Measurements from ENCODE around the gene PERM1.

PERM1 gene

DNA sequence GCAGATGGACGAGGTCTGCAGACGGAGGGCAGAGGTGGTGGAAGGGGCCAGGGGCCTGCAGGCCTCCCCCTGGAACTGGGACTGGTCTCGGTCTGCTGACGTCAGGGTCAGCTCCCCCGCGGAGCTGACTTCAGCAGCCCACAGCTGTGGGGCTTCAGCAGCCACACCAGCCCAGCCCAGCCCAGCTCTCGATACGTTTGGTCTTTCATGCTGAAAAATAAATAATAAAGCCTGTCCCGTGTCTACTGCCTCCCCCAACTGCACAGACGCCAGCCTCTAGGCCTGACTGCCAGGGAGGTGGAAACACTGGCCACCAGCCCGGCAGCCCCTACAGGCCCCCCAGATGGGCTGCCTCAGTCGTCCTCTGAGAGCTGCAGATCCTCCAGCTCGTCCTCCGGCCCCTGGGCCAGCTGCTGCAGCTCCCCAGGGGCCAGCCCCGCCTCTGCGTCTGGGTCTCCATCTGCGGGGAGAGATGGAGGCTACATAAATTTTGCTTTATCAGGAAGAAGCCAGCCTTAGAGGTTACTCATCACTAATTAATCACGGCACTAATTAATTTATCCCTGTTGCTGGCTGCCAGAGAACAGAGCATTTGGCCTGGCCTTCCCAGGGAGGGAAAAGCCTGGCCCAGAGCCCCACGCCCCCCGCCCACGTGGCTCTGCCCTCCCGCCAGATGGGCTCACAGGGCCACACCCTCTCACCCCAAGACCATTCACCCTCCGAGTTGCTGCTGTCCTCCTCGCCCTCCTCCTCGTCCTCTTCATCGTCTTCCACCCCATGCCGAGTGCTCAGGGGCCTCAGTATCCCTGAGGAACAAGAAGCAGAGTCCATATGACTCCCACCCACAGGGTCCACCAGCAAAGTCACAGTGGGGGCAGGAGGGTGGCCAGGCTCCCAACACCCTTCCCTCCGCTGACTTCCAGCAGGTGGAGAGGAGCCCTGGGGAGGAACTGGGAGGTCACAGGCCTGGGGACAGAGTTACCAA, 37.3 kb downstream of the PERM1 start:
- Histone ChIP-seq H3F3A (ENCODE audit: low read depth) (no peaks in the 10 kb centered on the region), H3K27me3 (ENCODE audit: insufficient read depth, low read length, poor library complexity, severe bottlenecking) (peaks cover 15% of the 10 kb centered on the region), H3K9me2 (replicated peaks; ENCODE audit: low read depth, low read length) (no peaks in the 10 kb centered on the region), H2AFZ (ENCODE audit: low read length) (no peak overlapping the region), H3K9ac (ENCODE audit: low read depth, low read length, poor library complexity, severe bottlenecking) (no peak overlapping the region), H3K36me3 (ENCODE audit: insufficient read depth, low read length) (peaks cover 3% of the 10 kb centered on the region; the same call in 1 of the 2 replicates), H3K4me1 (ENCODE audit: insufficient read depth, low read length, poor library complexity, severe bottlenecking) (peaks cover 17% of the 10 kb centered on the region), H3K4me3 (ENCODE audit: low read length, poor library complexity, severe bottlenecking) (no peak overlapping the region), H4K20me1 (ENCODE audit: insufficient read depth, low read length, poor library complexity, severe bottlenecking) (no peaks in the 10 kb centered on the region), H3K9me3 (ENCODE audit: insufficient read depth, low read depth, low read length) (no peaks in the 10 kb centered on the region), H3K79me2 (ENCODE audit: insufficient read depth, low read length) (no peaks in the 10 kb centered on the region), H3K4me2 (ENCODE audit: low read depth, low read length, poor library complexity, severe bottlenecking) (no peak overlapping the region)
- no peak for TF ChIP-seq EZH2phosphoT487 (IDR thresholded peaks at IDR 0.05; ENCODE audit: borderline replicate concordance)
- TF ChIP-seq, protein P1, sequence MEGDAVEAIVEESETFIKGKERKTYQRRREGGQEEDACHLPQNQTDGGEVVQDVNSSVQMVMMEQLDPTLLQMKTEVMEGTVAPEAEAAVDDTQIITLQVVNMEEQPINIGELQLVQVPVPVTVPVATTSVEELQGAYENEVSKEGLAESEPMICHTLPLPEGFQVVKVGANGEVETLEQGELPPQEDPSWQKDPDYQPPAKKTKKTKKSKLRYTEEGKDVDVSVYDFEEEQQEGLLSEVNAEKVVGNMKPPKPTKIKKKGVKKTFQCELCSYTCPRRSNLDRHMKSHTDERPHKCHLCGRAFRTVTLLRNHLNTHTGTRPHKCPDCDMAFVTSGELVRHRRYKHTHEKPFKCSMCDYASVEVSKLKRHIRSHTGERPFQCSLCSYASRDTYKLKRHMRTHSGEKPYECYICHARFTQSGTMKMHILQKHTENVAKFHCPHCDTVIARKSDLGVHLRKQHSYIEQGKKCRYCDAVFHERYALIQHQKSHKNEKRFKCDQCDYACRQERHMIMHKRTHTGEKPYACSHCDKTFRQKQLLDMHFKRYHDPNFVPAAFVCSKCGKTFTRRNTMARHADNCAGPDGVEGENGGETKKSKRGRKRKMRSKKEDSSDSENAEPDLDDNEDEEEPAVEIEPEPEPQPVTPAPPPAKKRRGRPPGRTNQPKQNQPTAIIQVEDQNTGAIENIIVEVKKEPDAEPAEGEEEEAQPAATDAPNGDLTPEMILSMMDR (conservative IDR thresholded peaks at IDR 0.05; ENCODE audit: low read length): no peak

DNA sequence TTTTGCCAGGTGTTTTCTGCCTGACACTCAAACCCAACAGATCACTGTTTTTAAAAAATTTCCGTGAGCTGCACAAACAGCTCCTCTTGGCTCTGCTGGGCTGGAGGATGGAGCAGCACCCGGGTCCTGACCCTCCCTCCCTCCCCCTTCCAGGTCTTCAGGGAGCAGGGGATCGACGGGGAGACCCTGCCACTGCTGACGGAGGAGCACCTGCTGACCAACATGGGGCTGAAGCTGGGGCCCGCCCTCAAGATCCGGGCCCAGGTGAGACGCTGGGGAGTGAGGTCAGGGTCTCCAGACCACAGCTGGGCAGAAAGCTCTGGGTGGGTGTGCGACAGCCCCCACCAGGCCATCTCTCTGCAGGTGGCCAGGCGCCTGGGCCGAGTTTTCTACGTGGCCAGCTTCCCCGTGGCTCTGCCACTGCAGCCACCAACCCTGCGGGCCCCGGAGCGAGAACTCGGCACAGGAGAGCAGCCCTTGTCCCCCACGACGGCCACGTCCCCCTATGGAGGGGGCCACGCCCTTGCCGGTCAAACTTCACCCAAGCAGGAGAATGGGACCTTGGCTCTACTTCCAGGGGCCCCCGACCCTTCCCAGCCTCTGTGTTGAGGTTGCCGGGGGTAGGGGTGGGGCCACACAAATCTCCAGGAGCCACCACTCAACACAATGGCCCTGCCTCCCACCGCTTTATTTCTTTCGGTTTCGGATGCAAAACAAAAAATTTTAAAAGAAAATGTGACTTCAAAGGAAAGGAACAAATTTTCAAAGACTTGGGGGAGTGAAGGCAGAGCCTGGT, 38.1 kb downstream of the PERM1 start:
- Histone ChIP-seq H3K27me3 (ENCODE audit: insufficient read depth, low read length, poor library complexity, severe bottlenecking) (peaks cover 15% of the 10 kb centered on the region), H3K9me2 (replicated peaks; ENCODE audit: low read depth, low read length) (no peaks in the 10 kb centered on the region), H3K4me1 (ENCODE audit: insufficient read depth, low read length, poor library complexity, severe bottlenecking) (peaks cover 20% of the 10 kb centered on the region), H2AFZ (ENCODE audit: low read length) (no peak overlapping the region), H4K20me1 (ENCODE audit: insufficient read depth, low read length, poor library complexity, severe bottlenecking) (no peaks in the 10 kb centered on the region), H3K4me2 (ENCODE audit: low read depth, low read length, poor library complexity, severe bottlenecking) (no peak overlapping the region), H3K4me3 (ENCODE audit: low read length, poor library complexity, severe bottlenecking) (no peak overlapping the region), H3K36me3 (ENCODE audit: insufficient read depth, low read length) (peaks cover 3% of the 10 kb centered on the region; the same call in 1 of the 2 replicates), H3K9ac (ENCODE audit: low read depth, low read length, poor library complexity, severe bottlenecking) (no peak overlapping the region), H3F3A (ENCODE audit: low read depth) (no peaks in the 10 kb centered on the region), H3K9me3 (ENCODE audit: insufficient read depth, low read depth, low read length) (no peaks in the 10 kb centered on the region), H3K79me2 (ENCODE audit: insufficient read depth, low read length) (no peaks in the 10 kb centered on the region)
- TF ChIP-seq, protein P1 (conservative IDR thresholded peaks at IDR 0.05; ENCODE audit: low read length): no peak
- TF ChIP-seq EZH2phosphoT487 (IDR thresholded peaks at IDR 0.05; ENCODE audit: borderline replicate concordance): no peak

DNA sequence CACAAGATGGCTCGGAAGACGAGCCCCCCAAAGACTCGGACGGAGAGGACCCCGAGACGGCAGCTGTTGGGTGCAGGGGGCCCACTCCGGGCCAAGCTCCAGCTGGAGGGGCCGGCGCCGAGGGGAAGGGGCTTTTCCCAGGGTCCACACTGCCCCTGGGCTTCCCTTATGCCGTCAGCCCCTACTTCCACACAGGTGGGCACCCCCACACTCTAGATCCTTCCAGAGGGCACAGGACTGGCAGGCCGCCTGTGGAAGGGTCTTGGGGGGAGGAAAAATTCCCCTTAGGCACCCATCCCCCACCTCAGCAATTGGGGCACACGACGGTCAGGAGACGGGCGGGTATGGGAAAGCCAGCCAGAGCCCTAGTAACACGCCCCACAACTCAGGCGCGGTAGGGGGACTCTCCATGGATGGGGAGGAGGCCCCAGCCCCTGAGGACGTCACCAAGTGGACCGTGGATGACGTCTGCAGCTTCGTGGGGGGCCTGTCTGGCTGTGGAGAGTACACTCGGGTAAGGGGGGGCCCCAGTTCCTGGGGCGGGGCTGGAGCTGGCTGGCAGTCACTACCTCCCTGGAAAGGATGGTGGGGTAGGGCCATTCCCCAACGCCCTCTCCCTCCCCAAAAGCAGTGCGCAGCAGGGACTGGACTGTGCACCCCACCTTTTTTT, 38.9 kb downstream of the PERM1 start:
- H3K9me2 ChIP-seq (replicated peaks; ENCODE audit: low read depth, low read length): no peaks in the 10 kb centered on the region
- H3K9me3 ChIP-seq (ENCODE audit: insufficient read depth, low read depth, low read length): no peaks in the 10 kb centered on the region
- peaks cover 3% of the 10 kb centered on the region; the same call in 1 of the 2 replicates for H3K36me3 ChIP-seq (ENCODE audit: insufficient read depth, low read length)
- TF ChIP-seq, protein P1 (conservative IDR thresholded peaks at IDR 0.05; ENCODE audit: low read length): no peak
- TF ChIP-seq EZH2phosphoT487 (IDR thresholded peaks at IDR 0.05; ENCODE audit: borderline replicate concordance): no peak
- H3K4me2 ChIP-seq (ENCODE audit: low read depth, low read length, poor library complexity, severe bottlenecking): no peak overlapping the region
- no peaks in the 10 kb centered on the region for H4K20me1 ChIP-seq (ENCODE audit: insufficient read depth, low read length, poor library complexity, severe bottlenecking)
- no peaks in the 10 kb centered on the region for H3K79me2 ChIP-seq (ENCODE audit: insufficient read depth, low read length)
- no peak overlapping the region for H3K9ac ChIP-seq (ENCODE audit: low read depth, low read length, poor library complexity, severe bottlenecking)
- H2AFZ ChIP-seq (ENCODE audit: low read length): no peak overlapping the region
- no peaks in the 10 kb centered on the region for H3F3A ChIP-seq (ENCODE audit: low read depth)
- H3K4me1 ChIP-seq (ENCODE audit: insufficient read depth, low read length, poor library complexity, severe bottlenecking): peaks cover 23% of the 10 kb centered on the region
- H3K4me3 ChIP-seq (ENCODE audit: low read length, poor library complexity, severe bottlenecking): no peak overlapping the region
- H3K27me3 ChIP-seq (ENCODE audit: insufficient read depth, low read length, poor library complexity, severe bottlenecking): peaks cover 15% of the 10 kb centered on the region

Measured in Loucy (cell line).